HepG2 (cell line): Measurements from ENCODE around the gene GPR62.

Experiments
- CBX2 ChIP-seq, 2 experiments: fragments of 200-600 bp in 1 of 2; sonication (generic); formaldehyde crosslinking in 1 of 2; IDR thresholded peaks; 2 replicates each; pipeline versions ENCODE4 v1.7.0 to v1.8.1; 2018 to 2022; ENCODE audit warnings: low read depth in 2 of 2, low read length in 1 of 2, mild to moderate bottlenecking in 1 of 2, missing genetic modification reagents in 1 of 2
- JUNB ChIP-seq: sonication (generic); formaldehyde crosslinking; IDR thresholded peaks from 2 replicates; pipeline ENCODE4 v1.8.0; 2022; ENCODE audit warnings: missing genetic modification reagents, mild to moderate bottlenecking, borderline replicate concordance
- TF ChIP-seq, protein P1 (sequence below): IDR thresholded peaks from 2 replicates; pipeline ENCODE4 v1.6.1; 2012; ENCODE audit warnings: inconsistent platforms
- TF ChIP-seq, protein P2 (sequence below): sonication (generic); formaldehyde crosslinking; IDR thresholded peaks from 2 replicates; pipeline ENCODE4 v1.8.1; 2023; ENCODE audit warnings: mild to moderate bottlenecking, inconsistent platforms, moderate library complexity, missing genetic modification reagents, borderline replicate concordance

GRCh38 chr3:51942603-51943450 is 12.4 kb upstream of the GPR62 start:
- TF ChIP-seq, protein P1, sequence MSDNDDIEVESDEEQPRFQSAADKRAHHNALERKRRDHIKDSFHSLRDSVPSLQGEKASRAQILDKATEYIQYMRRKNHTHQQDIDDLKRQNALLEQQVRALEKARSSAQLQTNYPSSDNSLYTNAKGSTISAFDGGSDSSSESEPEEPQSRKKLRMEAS: no peak
- TF ChIP-seq, protein P2, sequence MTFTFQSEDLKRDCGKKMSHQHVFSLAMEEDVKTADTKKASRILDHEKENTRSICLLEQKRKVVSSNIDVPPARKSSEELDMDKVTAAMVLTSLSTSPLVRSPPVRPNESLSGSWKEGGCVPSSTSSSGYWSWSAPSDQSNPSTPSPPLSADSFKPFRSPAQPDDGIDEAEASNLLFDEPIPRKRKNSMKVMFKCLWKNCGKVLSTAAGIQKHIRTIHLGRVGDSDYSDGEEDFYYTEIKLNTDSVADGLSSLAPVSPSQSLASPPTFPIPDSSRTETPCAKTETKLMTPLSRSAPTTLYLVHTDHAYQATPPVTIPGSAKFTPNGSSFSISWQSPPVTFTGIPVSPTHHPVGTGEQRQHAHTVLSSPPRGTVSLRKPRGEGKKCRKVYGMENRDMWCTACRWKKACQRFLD (CRISPR knock-in tag): no peak
- TF ChIP-seq CBX2 (IDR thresholded peaks at IDR 0.05; ENCODE audit: low read depth, low read length): no peak
- TF ChIP-seq CBX2 (CRISPR knock-in tag; IDR thresholded peaks at IDR 0.05; ENCODE audit: low read depth): no peak
- TF ChIP-seq JUNB (CRISPR knock-in tag): no peak
